ENCODE data around the gene CAD. TPM values are rescaled to one million over a fixed set of nuclear protein-coding genes. Genes with fewer than 3 reads are reported as not detected.

Gene CAD
- total and polyA plus RNA-seq, 2 donors (not counting 3 experiments of a cell fraction or from before 2014, with no cell fraction given), result 60.3 to 91.4 TPM

DNA sequence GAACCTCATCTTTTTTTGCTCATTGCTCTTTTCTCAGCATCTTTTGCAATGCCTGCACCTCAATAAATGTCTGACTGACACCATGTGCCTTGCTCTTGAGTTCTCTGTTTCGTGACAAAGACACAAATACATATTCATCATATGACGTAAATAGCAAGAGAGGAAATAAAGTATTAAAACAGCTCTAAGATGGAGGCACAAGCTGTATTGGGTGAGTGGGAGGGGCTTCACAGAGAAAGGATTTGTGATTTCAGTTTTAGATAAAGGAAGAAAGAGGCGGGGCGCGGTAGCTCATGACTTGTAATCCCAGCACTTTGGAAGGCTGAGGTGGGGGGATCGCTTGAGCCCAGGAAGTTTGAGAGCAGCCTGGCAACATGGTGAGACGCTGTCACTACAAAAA, 2.9 kb downstream of the CAD start:
- H3K9me3 ChIP-seq (replicated peaks; ENCODE audit: control insufficient read depth, insufficient read depth, low read length), result no peaks in the 10 kb centered on the region
- dilution Hi-C loops (cut with MboI; ENCODE audit: extremely low pct_ligation_motif_present, low sequenced_read_pairs) (no loop called here), intact Hi-C loops (cut with micrococcal nuclease) (no loop called here)
- H3K4me1 ChIP-seq (ENCODE audit: control insufficient read depth, extremely low read depth, insufficient read depth, low read length), result peaks cover 16% of the 10 kb centered on the region
- TF ChIP-seq GATA2 (IDR thresholded peaks at IDR 0.05; ENCODE audit: insufficient read depth, insufficient read length, low read depth, low read length) (no peak), EZH2 (IDR thresholded peaks at IDR 0.05; ENCODE audit: borderline replicate concordance, low read depth, low read length, severe bottlenecking) (no peak), FOS (IDR thresholded peaks at IDR 0.05; ENCODE audit: borderline replicate concordance, insufficient read depth, low read length) (no peak), MYC (IDR thresholded peaks at IDR 0.05; ENCODE audit: low read depth, low read length) (no peak), POLR2AphosphoS5 (IDR thresholded peaks at IDR 0.05; ENCODE audit: insufficient read depth, low read depth, low read length) (no peak), JUN (IDR thresholded peaks at IDR 0.05; ENCODE audit: borderline replicate concordance, insufficient read depth, insufficient read length, low read depth) (no peak), POLR2A (IDR thresholded peaks at IDR 0.05; ENCODE audit: low read depth, low read length) (no peak)
- TF ChIP-seq, protein P1, sequence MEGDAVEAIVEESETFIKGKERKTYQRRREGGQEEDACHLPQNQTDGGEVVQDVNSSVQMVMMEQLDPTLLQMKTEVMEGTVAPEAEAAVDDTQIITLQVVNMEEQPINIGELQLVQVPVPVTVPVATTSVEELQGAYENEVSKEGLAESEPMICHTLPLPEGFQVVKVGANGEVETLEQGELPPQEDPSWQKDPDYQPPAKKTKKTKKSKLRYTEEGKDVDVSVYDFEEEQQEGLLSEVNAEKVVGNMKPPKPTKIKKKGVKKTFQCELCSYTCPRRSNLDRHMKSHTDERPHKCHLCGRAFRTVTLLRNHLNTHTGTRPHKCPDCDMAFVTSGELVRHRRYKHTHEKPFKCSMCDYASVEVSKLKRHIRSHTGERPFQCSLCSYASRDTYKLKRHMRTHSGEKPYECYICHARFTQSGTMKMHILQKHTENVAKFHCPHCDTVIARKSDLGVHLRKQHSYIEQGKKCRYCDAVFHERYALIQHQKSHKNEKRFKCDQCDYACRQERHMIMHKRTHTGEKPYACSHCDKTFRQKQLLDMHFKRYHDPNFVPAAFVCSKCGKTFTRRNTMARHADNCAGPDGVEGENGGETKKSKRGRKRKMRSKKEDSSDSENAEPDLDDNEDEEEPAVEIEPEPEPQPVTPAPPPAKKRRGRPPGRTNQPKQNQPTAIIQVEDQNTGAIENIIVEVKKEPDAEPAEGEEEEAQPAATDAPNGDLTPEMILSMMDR (IDR thresholded peaks at IDR 0.05; ENCODE audit: extremely low read depth in 1 of 2, insufficient read depth in 1 of 2, low read depth in 1 of 2, low read length in 2 of 2), result no peak
- TF ChIP-seq, protein P2, sequence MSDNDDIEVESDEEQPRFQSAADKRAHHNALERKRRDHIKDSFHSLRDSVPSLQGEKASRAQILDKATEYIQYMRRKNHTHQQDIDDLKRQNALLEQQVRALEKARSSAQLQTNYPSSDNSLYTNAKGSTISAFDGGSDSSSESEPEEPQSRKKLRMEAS (IDR thresholded peaks at IDR 0.05; ENCODE audit: insufficient read depth, insufficient read length), result no peak
- POLR2A ChIA-PET, result no interaction called here
- H3K79me2 ChIP-seq (ENCODE audit: control insufficient read depth, insufficient read depth, low read length), result peaks cover 25% of the 10 kb centered on the region
- H3K4me2 ChIP-seq (ENCODE audit: insufficient read depth, low read length), result no peak overlapping the region
- CTCF ChIA-PET, result interaction anchor here (1.4 kb wide), 1 partner anchor 29 kb away, joined by 3 read pairs; no protein-coding TSS in a partner anchor
- H3K9me1 ChIP-seq (replicated peaks; ENCODE audit: control insufficient read depth, extremely low read depth, insufficient read depth, low read length), result no peaks in the 10 kb centered on the region
- BruUV-seq (replicated peaks), result no TSS peak
- no peak overlapping the region for H2AFZ ChIP-seq (ENCODE audit: low read depth, low read length)
- H3K9ac ChIP-seq (replicated peaks; ENCODE audit: extremely low read depth, insufficient read depth, low read length), result no peak overlapping the region
- DNase-seq (ENCODE audit: low read depth, low spot score), result no peak
- peaks cover 18 to 23% of the 10 kb centered on the region in 2 experiments for H3K36me3 ChIP-seq (ENCODE audit: control insufficient read depth in 2 of 2, extremely low read depth in 1 of 2, insufficient read depth in 2 of 2, low read length in 2 of 2)
- H3K27ac ChIP-seq (ENCODE audit: insufficient read depth, low read depth, low read length), result no peak overlapping the region
- H4K20me1 ChIP-seq (replicated peaks; ENCODE audit: control insufficient read depth, extremely low read depth, insufficient read depth, low read length), result no peaks in the 10 kb centered on the region
- no peak for FAIRE-seq
- H3K27me3 ChIP-seq (ENCODE audit: control insufficient read depth in 2 of 2, insufficient read depth in 2 of 2, low read length in 2 of 2), result no peaks in the 10 kb centered on the region
- H3K4me3 ChIP-seq (replicated peaks in 1 of 3; ENCODE audit: insufficient read depth in 1 of 3, low read depth in 1 of 3, low read length in 3 of 3), result no peak overlapping the region
